HG03571 (cell line): Measurements from ENCODE around the gene HYOU1.
"Not testable (repeated sequence)": the region's sequence is repeated elsewhere in the genome, so short reads cannot be mapped to it uniquely, and the experiment has no call there.

Experiments
- ATAC-seq: cut with Tn5 transposase; IDR thresholded peaks from one replicate; pipeline ENCODE4 v1.9.1; 2021; ENCODE audit not compliant: unreplicated experiment

Gene HYOU1

GRCh38 chr11:119019996-119020395 is 37.0 kb downstream of the HYOU1 start:
- no peak for ATAC-seq

- ATAC-seq, result peak; percentile 84
Observed at GRCh38 chr11:119018074-119018938, 38.7 kb downstream of the HYOU1 start, which contains the start of the genes RPS25 and TRAPPC4. TSS of gene RPS25 (minus strand) at chr11:119018343. CDS start at chr11:119018284, 59 bp downstream. TSS of gene TRAPPC4 (plus strand) at chr11:119018766. CDS start at chr11:119018796, 30 bp downstream.

GRCh38 chr11:119017377-119017776 is 39.6 kb downstream of the HYOU1 start:
- ATAC-seq, result not testable (repeated sequence)

GRCh38 chr11:119016216-119017009 is 40.6 kb downstream of the HYOU1 start:
- no peak for ATAC-seq

GRCh38 chr11:119015054-119015611 is 41.9 kb downstream of the HYOU1 start:
- no peak for ATAC-seq

- ATAC-seq, result no peak
Observed at GRCh38 chr11:119014209-119014924, 42.6 kb downstream of the HYOU1 start.

- no peak for ATAC-seq
Observed at GRCh38 chr11:119012629-119013170, 44.3 kb downstream of the HYOU1 start.

GRCh38 chr11:119011476-119012053 is 45.4 kb downstream of the HYOU1 start:
- ATAC-seq, result no peak

- no peak for ATAC-seq
Observed at GRCh38 chr11:119006656-119007055, 50.3 kb downstream of the HYOU1 start.

- no peak for ATAC-seq
Observed at GRCh38 chr11:119000906-119001305, 56.1 kb downstream of the HYOU1 start.

GRCh38 chr11:118998822-118999221 is 58.2 kb downstream of the HYOU1 start:
- no peak for ATAC-seq

GRCh38 chr11:118998388-118998717 is 58.7 kb downstream of the HYOU1 start:
- peak; percentile 14 for ATAC-seq

- ATAC-seq, result peak; percentile 72
Observed at GRCh38 chr11:118997627-118998387, 59.2 kb downstream of the HYOU1 start, which contains the start of gene CENATAC. TSS of gene CENATAC (plus strand) at chr11:118998138. CDS start at chr11:118998198, 60 bp downstream.

- peak; percentile 27 for ATAC-seq
Observed at GRCh38 chr11:118996926-118997626, 59.9 kb downstream of the HYOU1 start.
